Endothelial cell (in vitro differentiated cells): ENCODE data around the gene TEC. TPM values are rescaled to one million over a fixed set of nuclear protein-coding genes. Genes with fewer than 3 reads are reported as not detected.
A peak's percentile ranks its signal among the peaks of the same experiment; 100 is the strongest.

Source experiments
- DNase-seq: peaks from one replicate; pipeline ENCODE4 v3.0.0; 2021; ENCODE audit warnings: low spot score
- H3K27ac Mint-ChIP-seq: one replicate; pipeline ENCODE4 v1.8.0; 2021; ENCODE audit warnings: mixed read lengths, inconsistent platforms; ENCODE audit not compliant: unreplicated experiment
- H3K27me3 Mint-ChIP-seq: one replicate; pipeline ENCODE4 v1.8.0; 2021; ENCODE audit warnings: mild to moderate bottlenecking, moderate library complexity, mixed read lengths, inconsistent platforms; ENCODE audit not compliant: unreplicated experiment
- H3K36me3 Mint-ChIP-seq: one replicate; pipeline ENCODE4 v1.8.0; 2021; ENCODE audit warnings: mild to moderate bottlenecking, low read depth, mixed read lengths, inconsistent platforms; ENCODE audit not compliant: unreplicated experiment
- H3K4me1 Mint-ChIP-seq: one replicate; pipeline ENCODE4 v1.8.0; 2021; ENCODE audit warnings: mild to moderate bottlenecking, mixed read lengths, inconsistent platforms; ENCODE audit not compliant: unreplicated experiment
- H3K4me3 Mint-ChIP-seq: one replicate; pipeline ENCODE4 v1.8.0; 2021; ENCODE audit warnings: mild to moderate bottlenecking, mixed read lengths, inconsistent platforms; ENCODE audit not compliant: unreplicated experiment
- H3K9me3 Mint-ChIP-seq: one replicate; pipeline ENCODE4 v1.8.0; 2021; ENCODE audit warnings: mixed read lengths, inconsistent platforms; ENCODE audit not compliant: unreplicated experiment
- CTCF ChIP-seq: fragments of 200-600 bp; sonication (generic); IDR thresholded peaks from one replicate; pipeline ENCODE4 v1.5.0; 2021; ENCODE audit warnings: antibody characterized with exemption; ENCODE audit not compliant: unreplicated experiment
- total RNA-seq: library from RNA; stranded (reverse); fragmentation: NEBNext Ultra II Directional; extraction: Animal tissue kit (Norgen Biotek cat#: 25700); gene quantifications from one replicate; pipeline ENCODE4 v1.2.1, GENCODE V29; 2021; ENCODE audit not compliant: unreplicated experiment

The TEC gene
- total RNA-seq, 1 donor from 2014 or later, result 1.9 TPM

GRCh38 chr4:48194971-48195370 lies 74.7 kb downstream of the TEC start:
- no peaks in the 10 kb centered on the region for H3K36me3 Mint-ChIP-seq
- H3K27me3 Mint-ChIP-seq, result peaks cover 3% of the 10 kb centered on the region
- no peak overlapping the region for H3K4me3 Mint-ChIP-seq
- H3K27ac Mint-ChIP-seq, result peak overlapping the region; percentile 59
- no peak for DNase-seq
- H3K4me1 Mint-ChIP-seq, result peaks cover 24% of the 10 kb centered on the region
- no peaks in the 10 kb centered on the region for H3K9me3 Mint-ChIP-seq
- TF ChIP-seq CTCF, result no peak

GRCh38 chr4:48193921-48194468 lies 75.6 kb downstream of the TEC start:
- no peak for DNase-seq
- H3K4me3 Mint-ChIP-seq, result no peak overlapping the region
- no peak overlapping the region for H3K27ac Mint-ChIP-seq
- H3K4me1 Mint-ChIP-seq, result peaks cover 24% of the 10 kb centered on the region
- no peaks in the 10 kb centered on the region for H3K9me3 Mint-ChIP-seq
- TF ChIP-seq CTCF, result no peak
- H3K36me3 Mint-ChIP-seq, result no peaks in the 10 kb centered on the region
- peaks cover 2% of the 10 kb centered on the region for H3K27me3 Mint-ChIP-seq

- Mint-ChIP-seq H3K27me3 (peaks cover 2% of the 10 kb centered on the region), H3K36me3 (no peaks in the 10 kb centered on the region), H3K9me3 (no peaks in the 10 kb centered on the region), H3K4me3 (no peak overlapping the region), H3K27ac (no peak overlapping the region), H3K4me1 (peaks cover 24% of the 10 kb centered on the region)
- DNase-seq, result no peak
- no peak for TF ChIP-seq CTCF
These were observed 76.4 kb downstream of the TEC start for GRCh38 chr4:48193096-48193836.

GRCh38 chr4:48191758-48192157 lies 77.9 kb downstream of the TEC start:
- no peak for DNase-seq
- H3K36me3 Mint-ChIP-seq, result peaks cover 4% of the 10 kb centered on the region
- H3K27me3 Mint-ChIP-seq, result peaks cover 2% of the 10 kb centered on the region
- H3K27ac Mint-ChIP-seq, result no peak overlapping the region
- H3K9me3 Mint-ChIP-seq, result no peaks in the 10 kb centered on the region
- H3K4me3 Mint-ChIP-seq, result no peak overlapping the region
- no peak for TF ChIP-seq CTCF
- H3K4me1 Mint-ChIP-seq, result peaks cover 29% of the 10 kb centered on the region

GRCh38 chr4:48190839-48191238 lies 78.8 kb downstream of the TEC start:
- H3K4me3 Mint-ChIP-seq, result no peak overlapping the region
- H3K36me3 Mint-ChIP-seq, result peaks cover 4% of the 10 kb centered on the region
- H3K27me3 Mint-ChIP-seq, result peaks cover 2% of the 10 kb centered on the region
- no peak for DNase-seq
- no peak overlapping the region for H3K27ac Mint-ChIP-seq
- H3K9me3 Mint-ChIP-seq, result no peaks in the 10 kb centered on the region
- no peak for TF ChIP-seq CTCF
- peaks cover 24% of the 10 kb centered on the region for H3K4me1 Mint-ChIP-seq
